Measurements from ENCODE around the gene SCYL1.
A peak's percentile ranks its signal among the peaks of the same experiment; 100 is the strongest.

Gene SCYL1

GRCh38 chr11:65524741-65525545 lies at the start of gene SCYL1:
Gene SCYL1 (plus strand): TSS chr11:65525083. CDS start chr11:65525154, 71 bp downstream.
- Mint-ChIP-seq H3K9me3 (no peaks in the 10 kb centered on the region), H3K27me3 (no peaks in the 10 kb centered on the region), H3K4me1 (peaks cover 64% of the 10 kb centered on the region), H3K36me3 (peaks cover 10% of the 10 kb centered on the region), H3K27ac (peak within 1 kb of the TSS; percentile 74), H3K4me3 (peak within 1 kb of the TSS; percentile 86)
- peak; percentile 95 for ATAC-seq

DNA sequence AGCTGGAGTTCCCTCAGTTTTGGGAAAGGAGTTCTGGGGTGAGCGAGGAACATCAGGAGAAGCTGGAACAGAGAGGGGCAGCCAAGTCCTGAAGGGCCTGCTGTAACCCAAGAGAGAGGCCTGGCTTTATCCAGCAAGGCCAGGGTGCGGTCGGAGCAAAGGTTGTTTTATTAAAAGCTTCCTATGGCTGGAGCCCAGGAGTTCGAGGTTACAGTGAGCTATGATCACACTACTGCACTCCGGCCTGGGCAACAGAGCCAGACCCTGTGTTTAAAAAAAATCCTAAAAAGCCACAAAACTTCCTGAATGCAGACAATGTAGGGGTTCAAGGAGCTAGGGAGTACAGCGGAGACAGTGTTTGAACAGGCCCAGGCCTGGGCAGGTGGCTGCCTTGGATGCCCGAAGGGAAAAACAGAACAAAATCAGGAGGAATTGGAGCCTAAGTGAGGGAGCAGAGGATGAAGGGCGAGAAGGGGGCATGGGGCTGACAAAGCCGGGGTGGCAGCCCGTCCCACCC lies 48.2 kb upstream of the SCYL1 start:
- Mint-ChIP-seq H3K27me3 (no peaks in the 10 kb centered on the region), H3K4me3 (peak overlapping the region; percentile 96), H3K9me3 (no peaks in the 10 kb centered on the region), H3K4me1 (peaks cover 27% of the 10 kb centered on the region), H3K36me3 (peaks cover 5% of the 10 kb centered on the region), H3K27ac (peak overlapping the region; percentile 97)
- ATAC-seq = no peak

DNA sequence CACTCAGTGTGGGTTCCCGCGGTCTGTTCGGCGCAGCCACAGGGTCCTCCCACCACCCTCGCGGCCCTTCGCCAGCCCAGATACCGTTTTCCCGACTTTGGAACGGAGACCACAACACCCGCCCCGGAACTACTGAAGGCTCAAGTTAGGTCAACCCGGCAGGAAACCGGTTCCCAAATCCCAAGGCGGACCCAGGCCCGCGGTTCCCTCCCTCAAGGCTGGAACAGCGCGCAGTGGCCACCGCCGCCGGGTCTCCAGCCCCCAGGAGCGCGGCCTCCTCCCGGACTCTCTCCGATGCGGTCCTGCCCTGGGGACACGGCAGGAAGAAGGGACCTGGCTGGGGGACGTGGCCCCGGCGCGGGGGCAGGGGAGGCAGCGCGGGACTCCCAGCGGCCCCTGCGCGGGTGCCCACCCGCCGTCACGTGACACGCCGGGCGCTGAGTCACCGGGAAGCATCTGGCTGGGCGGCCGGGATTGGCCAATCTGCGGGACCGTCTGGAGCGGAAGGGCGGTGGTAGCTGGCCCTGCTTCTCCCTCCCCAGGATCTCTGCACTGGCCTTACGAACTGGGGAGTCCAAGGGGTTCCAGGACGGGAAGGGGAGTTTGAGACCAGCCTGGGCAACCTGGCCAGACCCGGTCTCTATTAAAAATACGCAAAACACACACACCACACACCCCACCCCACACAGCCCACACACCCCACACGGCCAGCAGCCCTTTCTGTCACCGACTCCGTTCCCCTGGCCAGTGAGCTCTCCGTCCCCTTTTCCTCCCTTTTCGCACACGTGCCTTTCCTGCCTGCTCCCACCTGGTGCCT lies 47.5 kb upstream of the SCYL1 start:
- peak; percentile 94 for ATAC-seq
- H3K27ac Mint-ChIP-seq = peak overlapping the region; percentile 97
- H3K4me1 Mint-ChIP-seq = peaks cover 21% of the 10 kb centered on the region
- H3K36me3 Mint-ChIP-seq = peaks cover 5% of the 10 kb centered on the region
- peak overlapping the region; percentile 96 for H3K4me3 Mint-ChIP-seq
- H3K27me3 Mint-ChIP-seq = no peaks in the 10 kb centered on the region
- H3K9me3 Mint-ChIP-seq = no peaks in the 10 kb centered on the region

DNA sequence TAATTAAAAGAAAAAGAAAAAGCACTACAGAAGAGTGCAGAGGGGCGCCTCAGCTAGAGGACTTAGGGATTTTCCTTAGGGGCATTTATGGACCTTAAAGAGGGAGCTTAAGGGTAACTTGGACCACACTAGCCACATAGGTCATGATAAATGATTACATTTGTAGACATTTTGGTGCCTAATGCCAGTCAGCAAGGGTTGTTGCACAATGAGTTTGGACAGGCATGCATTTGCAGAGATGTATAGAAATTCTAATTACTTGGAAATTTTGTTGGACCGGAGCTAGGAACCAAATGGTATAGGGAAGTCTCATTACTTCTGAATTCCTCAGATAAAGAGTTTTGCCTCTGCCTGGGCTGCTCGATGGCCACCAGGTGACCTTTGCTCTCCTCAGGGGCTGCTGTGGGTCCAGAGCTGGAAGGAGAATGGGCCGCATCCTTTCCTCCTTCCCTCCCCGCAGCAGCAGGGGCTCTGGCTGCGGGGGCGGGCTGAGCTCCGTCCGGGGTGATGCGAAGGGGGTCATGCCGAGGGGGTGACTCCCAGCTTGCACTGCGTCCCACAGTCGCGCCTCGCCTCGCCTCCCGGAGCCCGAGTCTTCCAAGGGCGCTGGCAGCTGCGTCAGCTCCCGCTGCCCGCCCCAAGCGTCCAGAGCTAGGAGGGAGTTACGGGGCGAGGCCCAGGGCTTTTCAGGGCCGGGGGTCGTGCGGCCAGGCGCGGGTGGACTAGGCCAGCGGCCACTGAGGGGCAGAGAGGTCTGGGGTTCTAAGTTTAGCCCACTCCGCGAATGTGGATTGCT lies 46.3 kb upstream of the SCYL1 start:
- no peaks in the 10 kb centered on the region for H3K9me3 Mint-ChIP-seq
- no peaks in the 10 kb centered on the region for H3K27me3 Mint-ChIP-seq
- H3K4me3 Mint-ChIP-seq = no peak overlapping the region
- no peak for ATAC-seq
- H3K4me1 Mint-ChIP-seq = peaks cover 21% of the 10 kb centered on the region
- H3K27ac Mint-ChIP-seq = peak overlapping the region; percentile 97
- H3K36me3 Mint-ChIP-seq = peaks cover 5% of the 10 kb centered on the region

DNA sequence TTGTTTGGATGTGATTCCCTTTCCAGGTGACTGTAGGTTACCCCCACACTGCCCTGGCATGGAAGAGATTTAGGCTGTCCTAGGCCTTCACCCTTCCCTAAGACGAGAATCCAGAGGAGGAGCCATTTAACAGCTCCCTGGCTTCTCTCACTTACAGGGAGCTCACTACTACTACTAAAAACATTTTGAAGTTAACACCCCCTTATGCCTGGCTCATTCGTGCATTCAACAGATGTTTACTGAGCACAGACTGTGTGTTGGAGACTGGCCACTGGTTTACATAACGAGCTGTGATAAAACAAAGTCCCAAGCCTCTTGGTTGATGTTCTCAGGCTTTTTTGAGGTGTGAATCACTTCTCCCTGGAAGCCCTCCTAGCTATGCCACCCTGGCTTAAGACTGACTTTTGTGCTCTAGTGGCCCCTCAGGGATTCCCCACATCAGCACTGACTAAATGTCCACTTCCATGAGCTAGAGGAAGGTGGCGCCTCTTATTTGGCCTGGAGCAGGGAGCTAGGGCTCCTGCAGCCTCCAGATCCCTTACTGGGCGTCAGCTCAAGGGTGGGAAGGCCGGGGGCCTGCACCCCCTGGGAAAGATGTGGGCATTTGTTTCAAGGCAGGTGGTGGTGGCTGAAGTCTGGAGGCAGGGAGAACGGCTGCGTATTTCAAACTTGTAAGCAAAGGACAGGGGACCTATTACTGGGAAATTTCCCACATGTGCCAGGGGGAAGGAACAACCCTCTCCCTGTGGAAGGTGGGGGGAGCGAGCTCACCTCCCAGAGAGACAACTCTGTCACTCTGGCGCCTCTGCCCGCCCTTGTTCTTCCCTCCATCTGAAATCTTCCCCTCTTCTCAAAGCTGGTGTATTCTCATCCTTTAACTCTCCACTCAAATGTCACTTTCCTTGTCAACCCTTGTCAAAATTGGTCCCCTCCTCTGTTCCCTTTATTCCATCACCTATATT lies 45.4 kb upstream of the SCYL1 start:
- H3K27ac Mint-ChIP-seq = peak overlapping the region; percentile 50
- no peaks in the 10 kb centered on the region for H3K9me3 Mint-ChIP-seq

DNA sequence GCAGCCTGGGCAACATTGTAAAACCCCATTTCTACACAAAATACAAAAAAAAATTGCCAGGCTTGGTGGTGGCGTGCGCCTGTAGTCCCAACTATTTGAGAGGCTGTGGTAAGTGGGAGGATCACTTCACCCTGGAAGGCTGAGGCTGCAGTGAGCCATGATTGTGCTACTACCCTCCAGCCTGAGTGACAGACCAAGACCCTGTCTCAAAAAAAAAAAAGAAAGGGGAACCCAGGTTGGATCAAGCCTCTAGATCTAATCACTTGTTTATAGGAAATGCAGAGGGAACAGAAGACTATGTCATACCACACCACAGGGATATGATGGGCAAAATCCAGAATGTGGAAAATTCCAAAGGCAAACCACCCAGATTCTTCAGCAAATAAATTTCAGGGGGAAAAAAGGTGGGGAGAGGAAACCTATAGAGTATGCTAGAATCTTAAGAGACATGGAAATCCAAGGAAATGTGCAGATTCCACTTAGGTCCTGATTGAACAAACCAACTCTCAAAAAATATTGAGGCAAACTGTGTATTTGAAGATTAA lies 42.5 kb upstream of the SCYL1 start:
- ATAC-seq = no peak
- Mint-ChIP-seq H3K36me3 (no peaks in the 10 kb centered on the region), H3K27ac (no peak overlapping the region), H3K4me1 (peaks cover 19% of the 10 kb centered on the region), H3K27me3 (no peaks in the 10 kb centered on the region), H3K4me3 (no peak overlapping the region), H3K9me3 (no peaks in the 10 kb centered on the region)

More for the DNA sequence above, 45.4 kb upstream of the SCYL1 start:
- no peak for ATAC-seq
- Mint-ChIP-seq H3K27me3 (no peaks in the 10 kb centered on the region), H3K4me1 (peaks cover 21% of the 10 kb centered on the region), H3K36me3 (peaks cover 5% of the 10 kb centered on the region), H3K4me3 (no peak overlapping the region)

- Mint-ChIP-seq H3K9me3 (no peaks in the 10 kb centered on the region), H3K27me3 (no peaks in the 10 kb centered on the region), H3K36me3 (no peaks in the 10 kb centered on the region), H3K4me3 (no peak overlapping the region), H3K4me1 (peaks cover 36% of the 10 kb centered on the region), H3K27ac (no peak overlapping the region)
- ATAC-seq = no peak
Observed at GRCh38 chr11:65485920-65486219, 39.0 kb upstream of the SCYL1 start.

DNA sequence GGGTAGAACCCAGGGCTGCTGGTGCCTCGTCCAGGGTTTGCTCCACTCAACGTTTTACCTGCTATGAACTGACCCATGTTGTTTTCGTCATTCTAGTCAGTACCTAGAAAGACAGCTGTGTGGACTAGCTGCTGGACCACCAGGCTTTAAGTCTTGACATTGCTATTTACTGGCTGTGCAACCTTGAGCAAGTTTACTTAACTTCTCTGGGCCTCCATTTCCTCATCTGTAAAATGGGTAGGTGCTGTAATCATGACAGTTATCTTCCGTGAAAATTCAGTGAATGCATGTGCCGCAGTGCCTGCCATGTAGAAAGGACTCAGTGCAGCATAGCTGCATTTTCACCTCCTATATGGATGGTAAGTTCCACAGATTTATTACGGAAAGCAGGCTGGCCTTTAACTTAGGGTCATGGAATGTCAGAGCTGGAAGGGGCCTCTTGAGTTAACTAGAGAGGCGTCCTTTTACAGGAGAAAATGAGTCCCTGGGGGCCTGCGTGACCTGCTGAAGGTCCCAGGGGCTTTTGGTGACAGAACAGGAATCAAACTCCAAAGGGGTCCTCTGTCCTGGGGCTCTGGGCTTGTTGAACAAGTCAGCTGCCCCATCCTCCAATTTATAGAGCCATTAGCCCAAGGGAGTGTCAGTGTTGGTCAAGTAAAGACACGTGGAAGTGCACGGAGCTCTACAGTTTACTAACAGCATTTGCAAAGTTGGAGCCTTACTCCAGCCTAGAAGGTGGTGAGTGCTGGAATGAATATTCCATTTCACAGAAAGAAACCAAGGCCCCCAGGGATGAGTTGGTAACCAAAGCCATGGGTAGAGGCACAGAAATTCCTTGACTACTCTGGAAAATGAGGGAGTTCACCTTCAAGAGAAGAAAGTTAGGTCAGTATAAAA lies 38.1 kb upstream of the SCYL1 start:
- Mint-ChIP-seq H3K36me3 (no peaks in the 10 kb centered on the region), H3K27me3 (no peaks in the 10 kb centered on the region), H3K27ac (peak overlapping the region; percentile 80), H3K4me1 (peaks cover 45% of the 10 kb centered on the region), H3K9me3 (no peaks in the 10 kb centered on the region), H3K4me3 (no peak overlapping the region)
- ATAC-seq = no peak

GRCh38 chr11:65487467-65488272 lies 37.2 kb upstream of the SCYL1 start:
- peak overlapping the region; percentile 48 for H3K4me3 Mint-ChIP-seq
- peak overlapping the region; percentile 80 for H3K27ac Mint-ChIP-seq
- peaks cover 54% of the 10 kb centered on the region for H3K4me1 Mint-ChIP-seq
- no peaks in the 10 kb centered on the region for H3K9me3 Mint-ChIP-seq
- peak; percentile 55 for ATAC-seq
- H3K36me3 Mint-ChIP-seq = no peaks in the 10 kb centered on the region
- no peaks in the 10 kb centered on the region for H3K27me3 Mint-ChIP-seq

DNA sequence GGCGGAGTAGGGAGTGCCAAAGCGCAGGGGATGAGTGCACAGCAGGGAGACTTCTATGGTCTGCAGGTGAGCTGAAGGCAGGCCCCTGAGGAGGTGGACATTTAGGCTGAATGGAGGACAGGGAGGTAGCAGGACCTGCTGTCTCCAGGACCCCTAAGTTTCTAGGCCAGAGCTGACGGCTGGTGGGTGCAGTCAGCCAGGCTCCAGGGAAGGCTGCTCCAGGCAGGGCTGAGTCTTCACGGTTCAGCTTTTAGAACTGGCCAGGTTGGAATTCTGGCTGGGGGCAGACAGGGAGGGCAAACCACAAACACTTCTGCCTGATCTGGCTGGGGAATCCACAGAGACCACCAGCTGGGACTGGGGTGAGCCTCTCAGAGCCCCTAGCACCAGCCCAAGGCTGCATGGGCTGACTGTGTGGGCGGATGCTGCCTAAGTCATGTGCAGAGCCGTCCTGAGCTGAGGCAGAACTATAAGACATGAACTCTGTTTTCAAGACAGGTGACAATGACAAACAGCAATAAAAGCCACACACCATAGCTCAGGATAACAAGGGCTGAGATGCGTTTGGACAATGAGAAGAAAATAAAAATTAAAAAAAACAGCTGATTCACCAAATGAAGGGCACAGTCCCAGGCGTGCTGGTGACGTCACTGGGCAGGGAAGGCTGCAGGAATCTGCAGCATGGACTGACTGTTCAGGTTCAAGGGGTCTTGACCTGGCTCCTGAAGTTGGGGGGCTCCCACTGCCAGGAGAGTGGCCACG lies 36.4 kb upstream of the SCYL1 start:
- Mint-ChIP-seq H3K9me3 (no peaks in the 10 kb centered on the region), H3K36me3 (no peaks in the 10 kb centered on the region), H3K27me3 (no peaks in the 10 kb centered on the region), H3K4me1 (peaks cover 61% of the 10 kb centered on the region), H3K4me3 (peak overlapping the region; percentile 48), H3K27ac (peak overlapping the region; percentile 80)
- no peak for ATAC-seq

GRCh38 chr11:65489035-65489705 lies 35.7 kb upstream of the SCYL1 start:
- no peak overlapping the region for H3K4me3 Mint-ChIP-seq
- peak overlapping the region; percentile 80 for H3K27ac Mint-ChIP-seq
- ATAC-seq = no peak
- H3K27me3 Mint-ChIP-seq = no peaks in the 10 kb centered on the region
- H3K4me1 Mint-ChIP-seq = peaks cover 69% of the 10 kb centered on the region
- H3K36me3 Mint-ChIP-seq = no peaks in the 10 kb centered on the region
- no peaks in the 10 kb centered on the region for H3K9me3 Mint-ChIP-seq
